Right renal cortex interstitium (tissue), 3 donors: ENCODE measurements around the gene PKD2L2. TPM values are rescaled to one million over a fixed set of nuclear protein-coding genes. Genes with fewer than 3 reads are reported as not detected.
"Not testable (repeated sequence)": the region's sequence is repeated elsewhere in the genome, so short reads cannot be mapped to it uniquely, and the experiment has no call there.

Source experiments
- DNase-seq, 3 donors: peaks; one replicate each; pipeline ENCODE4 v3.0.0-alpha.2; 2013; ENCODE audit warnings: low read depth in 3 of 3, low spot score in 2 of 3
- polyA plus RNA-seq, 3 donors: library from polyadenylated mRNA; unstranded; fragments of 120-200 nt; gene quantifications; one replicate each; pipeline ENCODE4 v1.2.1, GENCODE V29; 2013; ENCODE audit not compliant: insufficient read length in 3 of 3

The PKD2L2 gene
- polyA plus RNA-seq, 3 donors, result 0.26 to 0.44 TPM; not detected in 1

- DNase-seq, result not testable (repeated sequence)
Observed at GRCh38 chr5:137944280-137944679, 55.0 kb downstream of the PKD2L2 start.

- no peak for DNase-seq
Observed at GRCh38 chr5:137945825-137946224, 56.6 kb downstream of the PKD2L2 start.

GRCh38 chr5:137954131-137954879, 65.0 kb downstream of the PKD2L2 start:
- no peak for DNase-seq

- DNase-seq, result no peak
Observed at GRCh38 chr5:137957948-137958347, 68.7 kb downstream of the PKD2L2 start.

GRCh38 chr5:137959488-137959887, 70.2 kb downstream of the PKD2L2 start:
- DNase-seq, result no peak

GRCh38 chr5:137960141-137960540, 70.9 kb downstream of the PKD2L2 start:
- no peak for DNase-seq

GRCh38 chr5:137960819-137961218, 71.6 kb downstream of the PKD2L2 start:
- DNase-seq, result no peak

GRCh38 chr5:137970384-137970783, 81.1 kb downstream of the PKD2L2 start:
- DNase-seq, result not testable (repeated sequence)

GRCh38 chr5:137975208-137975607, 86.0 kb downstream of the PKD2L2 start:
- DNase-seq, result no peak

GRCh38 chr5:137989419-137989818, 100.2 kb downstream of the PKD2L2 start:
- DNase-seq, result no peak

Other genes starting within 250 kb of the PKD2L2 start
- 10 to 100 TPM; 16.2 to 17.9 (median 16.9) TPM for gene KLHL3, start 153.4 kb upstream of the PKD2L2 start, polyA plus RNA-seq
- gene HNRNPA0, start 135.1 kb upstream of the PKD2L2 start, polyA plus RNA-seq, result 10 to 100 TPM; 65.1 to 66.2 (median 66.1) TPM
- gene MYOT, start 21.6 kb upstream of the PKD2L2 start, polyA plus RNA-seq, result 1 to 10 TPM in 2 of 3 donors, under 1 TPM in 1; 0.94 to 1.5 (median 1.4) TPM
- gene FAM13B, start 143.6 kb downstream of the PKD2L2 start, polyA plus RNA-seq, result 10 to 100 TPM; 52.5 to 56.2 (median 52.8) TPM
- gene WNT8A, start 194.6 kb downstream of the PKD2L2 start, polyA plus RNA-seq, result under 1 TPM in 2 of 3 donors, not detected in 1; 0.10 to 0.27 TPM
- 10 to 100 TPM; 22.7 to 24.9 (median 23.3) TPM for gene NME5, start 250.0 kb downstream of the PKD2L2 start, polyA plus RNA-seq